ENCODE data around the gene LUC7L3.
"Not testable (repeated sequence)": the region's sequence is repeated elsewhere in the genome, so short reads cannot be mapped to it uniquely, and the experiment has no call there.

Gene LUC7L3

GRCh38 chr17:50710025-50710424 lies 9.4 kb upstream of the LUC7L3 start:
- ATAC-seq (no peak), DNase-seq (no peak)

GRCh38 chr17:50710650-50711049 lies 8.8 kb upstream of the LUC7L3 start:
- ATAC-seq (no peak), DNase-seq (no peak)

- DNase-seq = no peak
- ATAC-seq = no peak
Measured at GRCh38 chr17:50712641-50713040, 6.8 kb upstream of the LUC7L3 start.

- no peak for ATAC-seq
- DNase-seq = no peak
Measured at GRCh38 chr17:50715471-50715870, 3.9 kb upstream of the LUC7L3 start.

- no peak for DNase-seq
- no peak for ATAC-seq
Measured at GRCh38 chr17:50719924-50720794, 756 bp downstream of the LUC7L3 start.

- DNase-seq = no peak
- no peak for ATAC-seq
Measured at GRCh38 chr17:50721194-50722010, 2.0 kb downstream of the LUC7L3 start.

GRCh38 chr17:50722746-50723145 lies 3.3 kb downstream of the LUC7L3 start:
- no peak for ATAC-seq
- no peak for DNase-seq

GRCh38 chr17:50724622-50725021 lies 5.2 kb downstream of the LUC7L3 start:
- DNase-seq, ATAC-seq: not testable (repeated sequence)

GRCh38 chr17:50725769-50726655 lies 6.6 kb downstream of the LUC7L3 start:
- no peak for ATAC-seq
- no peak for DNase-seq

GRCh38 chr17:50728112-50728429 lies 8.7 kb downstream of the LUC7L3 start:
- DNase-seq = no peak
- ATAC-seq = no peak

- ATAC-seq = peak; percentile 55
- DNase-seq = no peak
Measured at GRCh38 chr17:50728881-50729765, 9.7 kb downstream of the LUC7L3 start.

GRCh38 chr17:50731575-50732460 lies 12.4 kb downstream of the LUC7L3 start:
- DNase-seq (no peak), ATAC-seq (no peak)

- ATAC-seq (no peak), DNase-seq (no peak)
Measured at GRCh38 chr17:50735287-50735686, 15.9 kb downstream of the LUC7L3 start.

GRCh38 chr17:50737118-50737698 lies 17.8 kb downstream of the LUC7L3 start:
- peak; percentile 92 for ATAC-seq
- DNase-seq = no peak

- no peak for ATAC-seq
Measured at GRCh38 chr17:50739098-50739497, 19.7 kb downstream of the LUC7L3 start.

GRCh38 chr17:50745631-50746030 lies 26.2 kb downstream of the LUC7L3 start:
- DNase-seq (no peak), ATAC-seq (no peak)

More at GRCh38 chr17:50739098-50739497, 19.7 kb downstream of the LUC7L3 start:
- no peak for DNase-seq

GRCh38 chr17:50749245-50749644 lies 29.8 kb downstream of the LUC7L3 start:
- DNase-seq (no peak), ATAC-seq (no peak)

GRCh38 chr17:50754521-50754920 lies 35.1 kb downstream of the LUC7L3 start:
- DNase-seq (no peak), ATAC-seq (no peak)

- ATAC-seq (no peak), DNase-seq (no peak)
Measured at GRCh38 chr17:50758524-50758923, 39.1 kb downstream of the LUC7L3 start.

GRCh38 chr17:50758989-50759544 lies 39.7 kb downstream of the LUC7L3 start:
- ATAC-seq = no peak
- no peak for DNase-seq

Measured in stimulated activated naive CD8-positive, alpha-beta T cell treated with anti-CD3 and anti-CD28 coated beads, Interleukin-15, Interleukin-2, amounts not matched to agents 100 U/mL and 50 U/mL, for 24 hours (primary cell).